ENCODE data around the gene VIM.

The VIM gene

GRCh38 chr10:17210361-17210760 is 17.7 kb upstream of the VIM start:
- DNase-seq, result no peak

- DNase-seq, result no peak
These were observed 15.2 kb upstream of the VIM start for GRCh38 chr10:17212802-17213221.

- no peak for DNase-seq
These were observed 14.2 kb upstream of the VIM start for GRCh38 chr10:17213646-17214349.

GRCh38 chr10:17214526-17214925 is 13.5 kb upstream of the VIM start:
- DNase-seq, result no peak

- no peak for DNase-seq
These were observed 12.9 kb upstream of the VIM start for GRCh38 chr10:17214971-17215781.

- no peak for DNase-seq
These were observed 12.3 kb upstream of the VIM start for GRCh38 chr10:17215782-17216122.

- DNase-seq, result peak; percentile 11
These were observed 11.7 kb upstream of the VIM start for GRCh38 chr10:17216217-17216900.

- no peak for DNase-seq
These were observed 11.1 kb upstream of the VIM start for GRCh38 chr10:17216901-17217395.

- DNase-seq, result no peak
These were observed 10.3 kb upstream of the VIM start for GRCh38 chr10:17217631-17218232.

GRCh38 chr10:17219024-17219423 is 9.0 kb upstream of the VIM start:
- no peak for DNase-seq

- no peak for DNase-seq
These were observed 7.4 kb upstream of the VIM start for GRCh38 chr10:17220652-17221100.

- no peak for DNase-seq
These were observed 5.7 kb upstream of the VIM start for GRCh38 chr10:17222329-17222728.

GRCh38 chr10:17225808-17226207 is 2.2 kb upstream of the VIM start:
- DNase-seq, result no peak

- no peak for DNase-seq
These were observed 1.1 kb upstream of the VIM start for GRCh38 chr10:17226891-17227303.

GRCh38 chr10:17227367-17228090 is 512 bp upstream of the VIM start:
- DNase-seq, result peak; percentile 4

- peak; percentile 71 for DNase-seq
These were observed 1.1 kb downstream of the VIM start for GRCh38 chr10:17229016-17229716.

GRCh38 chr10:17229717-17229966 is 1.6 kb downstream of the VIM start:
- DNase-seq, result no peak

GRCh38 chr10:17229967-17230682 is 2.1 kb downstream of the VIM start:
- DNase-seq, result peak; percentile 87

- DNase-seq, result no peak
These were observed 3.7 kb downstream of the VIM start for GRCh38 chr10:17231788-17232187.

GRCh38 chr10:17232276-17232960 is 4.4 kb downstream of the VIM start:
- DNase-seq, result no peak

Data from stimulated activated naive CD4-positive, alpha-beta T cell treated with Interleukin-2 at 50 U/mL for 16 hours (primary cell).